NCI-H146 (cell line): Measurements from ENCODE around the gene EED.
"Not testable (repeated sequence)": the region's sequence is repeated elsewhere in the genome, so short reads cannot be mapped to it uniquely, and the experiment has no call there.

Experiments used
- DNase-seq: peaks from one replicate; lab custom pipeline; 2025; lab: John Stamatoyannopoulos, UW

Gene EED

DNA sequence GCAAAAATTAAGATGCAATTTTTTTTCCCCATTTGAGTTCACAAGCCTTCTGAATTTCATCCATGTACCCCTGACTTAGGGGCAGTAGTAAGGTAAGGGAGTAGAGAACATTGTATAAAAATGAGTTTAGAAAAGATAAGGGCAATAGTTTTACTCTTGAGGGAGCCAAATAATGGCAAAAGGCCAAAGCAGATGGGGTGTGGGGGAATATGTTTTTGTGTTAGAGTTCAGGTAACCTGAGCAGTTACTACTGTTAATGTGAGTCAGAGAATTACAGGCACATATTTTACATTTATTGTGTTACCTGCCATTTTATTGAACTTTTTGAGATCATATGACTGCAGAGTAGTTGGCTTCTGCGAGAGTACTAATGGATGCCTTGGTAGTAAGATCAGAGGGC, 3.1 kb downstream of the EED start:
- DNase-seq, result no peak

DNA sequence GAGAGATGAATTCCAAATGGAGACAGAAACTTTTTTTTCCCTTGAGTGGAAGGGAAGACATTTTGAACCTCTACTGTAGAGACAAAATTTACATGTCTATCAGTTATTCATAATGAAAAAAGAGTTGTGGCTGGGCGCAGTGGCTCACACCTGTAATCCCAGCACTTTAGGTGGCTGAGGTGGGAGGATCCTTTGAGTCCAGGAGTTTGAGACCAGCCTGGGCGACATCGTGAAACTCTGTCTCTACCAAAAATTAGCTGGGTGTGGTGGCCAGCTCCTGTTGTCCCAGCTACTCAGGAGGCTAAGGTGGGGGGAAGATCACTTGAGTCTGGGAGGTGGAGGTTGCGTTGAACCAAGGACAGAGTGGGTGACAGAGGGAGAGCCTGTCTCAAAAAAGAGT, 4.1 kb downstream of the EED start:
- DNase-seq, result no peak

DNA sequence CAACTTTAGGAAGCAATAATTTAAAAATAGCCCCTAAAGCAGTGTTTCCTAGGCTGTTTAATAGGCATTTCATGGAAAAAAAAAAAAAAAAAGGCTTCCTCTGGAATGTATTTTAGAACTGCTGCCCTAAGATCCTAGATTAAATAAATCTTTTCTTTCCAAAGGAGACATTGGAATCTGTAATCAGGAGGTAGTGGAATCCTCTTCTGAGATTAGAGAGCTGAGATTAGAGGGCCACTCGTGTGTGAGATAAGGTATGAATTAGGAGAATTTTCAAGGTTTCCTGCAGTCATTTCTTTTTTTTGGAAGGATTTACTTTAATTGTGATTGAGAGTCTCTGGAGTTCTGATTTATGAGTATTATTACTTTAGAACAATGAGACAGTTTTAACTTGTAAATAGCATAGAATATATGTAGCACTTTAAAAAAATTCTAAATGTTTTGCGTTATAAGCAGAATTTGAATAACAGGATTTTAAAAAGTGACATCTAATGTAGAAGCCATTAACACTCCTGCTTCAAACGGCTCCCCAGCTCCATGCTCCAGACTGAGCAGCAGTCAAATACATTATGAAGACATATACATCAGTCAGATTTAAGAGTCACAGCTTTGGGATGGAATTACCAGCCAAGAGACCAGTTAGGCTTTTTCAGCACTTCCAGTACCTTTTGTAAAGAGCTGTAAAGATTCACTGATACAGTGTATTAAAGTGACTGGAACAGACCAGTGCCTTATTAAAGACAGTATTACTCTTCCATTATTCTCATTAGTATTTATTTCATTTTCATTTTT, 5.0 kb downstream of the EED start:
- DNase-seq, result no peak

DNA sequence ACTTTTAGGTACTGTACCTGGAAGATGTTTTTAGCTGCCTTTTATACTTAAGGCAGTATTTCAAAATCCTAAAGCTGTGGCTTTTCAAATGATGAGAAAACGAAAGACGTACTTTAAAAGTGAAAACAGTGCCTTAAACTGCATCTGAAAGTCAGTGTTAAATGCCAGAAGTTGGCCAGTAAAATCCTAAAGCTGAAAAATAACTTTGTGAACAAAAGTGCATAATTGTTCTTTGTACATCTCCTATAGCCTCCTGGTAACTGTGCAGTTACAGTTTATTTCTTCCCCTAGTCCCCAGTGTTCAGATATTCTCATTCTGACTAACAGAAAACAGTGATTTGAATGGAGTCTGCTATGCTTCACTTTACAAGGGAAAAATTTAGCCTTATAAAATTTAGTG, 6.8 kb downstream of the EED start:
- DNase-seq, result no peak

DNA sequence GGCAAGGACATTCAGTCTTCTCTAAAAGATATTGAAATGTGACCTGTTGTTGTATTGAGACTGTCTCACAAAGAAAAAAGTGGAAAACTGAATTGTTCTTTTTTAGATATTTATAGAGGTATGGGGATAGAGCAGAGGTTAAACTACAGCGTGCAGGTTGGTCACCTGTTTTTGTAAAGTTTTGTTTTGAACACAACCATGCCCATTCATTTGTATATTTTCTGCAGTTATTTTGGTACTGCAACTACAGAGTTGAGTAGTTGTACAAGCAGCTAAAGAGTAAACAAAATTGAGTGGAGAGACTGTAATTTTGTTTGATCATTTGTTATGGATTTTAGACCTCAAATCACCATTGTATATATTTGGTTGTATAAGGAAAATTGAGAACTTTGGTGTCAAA, 11.3 kb downstream of the EED start:
- no peak for DNase-seq

DNA sequence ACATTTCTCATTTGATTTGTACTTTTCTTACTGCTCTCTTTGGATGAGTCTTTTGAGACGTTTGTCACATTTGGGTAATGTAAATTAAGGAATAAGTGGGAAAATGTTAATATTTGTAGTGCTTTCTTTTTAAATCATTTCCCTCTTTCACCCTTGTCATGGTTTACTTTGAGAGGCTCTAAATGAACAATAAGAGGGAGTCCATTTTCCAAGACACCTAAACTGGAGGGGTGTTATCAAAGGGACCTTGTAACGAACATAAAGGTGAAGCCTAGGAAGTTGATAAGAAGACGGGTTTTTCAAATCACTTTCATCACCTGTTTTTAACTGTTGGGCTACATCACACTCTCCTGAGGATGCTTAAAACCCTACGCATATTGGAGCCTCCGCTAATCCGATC, 12.1 kb downstream of the EED start:
- DNase-seq, result no peak

DNA sequence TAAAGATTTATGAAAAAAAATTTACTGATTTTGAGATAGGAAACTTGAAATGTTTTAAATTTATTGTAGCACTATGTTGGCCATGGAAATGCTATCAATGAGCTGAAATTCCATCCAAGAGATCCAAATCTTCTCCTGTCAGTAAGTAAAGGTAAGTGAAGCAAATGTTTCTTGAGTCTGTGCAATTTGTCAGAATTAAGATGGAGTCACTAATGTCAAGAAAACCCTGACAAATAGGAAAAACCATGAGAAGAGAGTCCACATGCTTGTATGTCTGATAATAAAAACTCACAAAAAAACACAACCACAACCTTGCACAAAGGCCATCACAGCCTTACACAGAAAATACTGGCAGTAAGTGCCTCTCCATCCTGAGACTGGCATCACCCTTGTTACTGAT, 12.9 kb downstream of the EED start:
- no peak for DNase-seq

DNA sequence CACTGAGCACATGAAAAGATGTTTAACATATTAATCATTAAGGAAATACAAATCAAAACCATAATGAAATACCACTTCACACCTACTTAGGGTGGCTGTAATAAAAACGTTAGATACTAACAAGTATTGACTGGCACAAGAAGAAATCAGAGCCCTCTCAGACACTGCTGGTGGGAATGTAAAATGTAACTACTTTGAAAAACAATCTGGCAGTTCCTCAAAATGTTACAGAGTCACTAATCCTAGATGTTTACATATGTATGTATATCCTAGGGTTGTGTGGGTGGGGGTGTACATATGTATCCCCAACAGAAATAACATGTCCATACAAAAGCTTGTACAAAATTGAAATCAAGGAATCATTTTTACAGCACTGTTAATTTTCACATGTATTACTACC, 15.2 kb downstream of the EED start:
- DNase-seq, result no peak

DNA sequence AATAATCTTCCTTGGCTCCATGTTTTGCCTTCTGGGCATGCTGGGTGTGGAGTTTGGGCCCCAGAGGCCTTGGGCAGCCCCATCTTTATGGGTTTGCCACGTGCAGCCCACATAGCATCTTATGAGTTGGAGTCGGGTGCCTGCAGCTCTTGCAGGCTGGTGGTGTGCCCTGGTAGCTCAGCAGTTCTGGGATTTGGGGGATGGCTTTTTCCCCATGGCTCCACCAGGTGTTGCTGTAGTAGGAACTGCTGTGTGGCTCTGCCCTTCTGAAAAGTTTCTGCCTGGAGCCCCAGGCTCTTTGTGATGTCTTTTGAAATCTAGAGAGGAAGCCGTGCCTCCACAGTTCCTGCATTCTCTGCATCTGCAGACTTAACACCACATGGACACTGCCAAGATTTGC, 16.8 kb downstream of the EED start:
- DNase-seq, result no peak

DNA sequence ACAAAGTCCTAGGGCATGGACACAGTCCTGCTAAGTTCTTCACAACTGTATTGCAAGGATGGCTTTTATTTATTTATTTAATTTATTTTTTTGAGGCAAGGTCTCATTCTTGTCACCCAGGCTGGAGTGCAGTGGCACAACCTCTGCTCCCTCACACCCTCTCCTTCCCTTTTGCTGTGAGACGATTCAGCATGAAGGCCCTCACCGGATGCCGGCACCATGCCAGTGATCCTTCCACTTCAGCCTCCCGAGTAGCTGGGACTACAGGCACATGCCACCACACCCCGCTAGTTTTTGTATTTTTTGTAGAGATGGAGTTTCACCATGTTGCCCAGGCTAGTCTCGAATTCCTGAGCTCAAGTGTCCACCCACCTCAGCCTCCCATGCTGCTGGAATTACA, 17.8 kb downstream of the EED start:
- no peak for DNase-seq

DNA sequence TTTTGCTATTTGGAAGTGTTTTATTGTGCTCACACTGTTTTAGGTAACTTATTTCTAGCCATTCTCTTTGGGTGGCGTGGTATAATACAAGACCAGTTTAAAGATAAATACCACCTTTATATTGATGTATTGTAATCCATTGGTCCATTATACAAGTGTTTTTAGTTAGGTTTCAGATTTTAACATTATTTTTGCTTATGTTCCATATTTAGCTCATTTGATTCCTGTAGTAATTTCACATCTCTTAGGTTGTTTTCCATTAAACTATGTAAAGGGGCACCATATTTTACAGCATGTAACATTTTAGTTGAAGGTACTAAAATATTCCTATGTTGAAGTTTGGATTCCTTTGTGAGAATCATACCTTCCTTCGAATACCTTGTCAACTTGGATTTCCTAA, 20.1 kb downstream of the EED start:
- no peak for DNase-seq

DNA sequence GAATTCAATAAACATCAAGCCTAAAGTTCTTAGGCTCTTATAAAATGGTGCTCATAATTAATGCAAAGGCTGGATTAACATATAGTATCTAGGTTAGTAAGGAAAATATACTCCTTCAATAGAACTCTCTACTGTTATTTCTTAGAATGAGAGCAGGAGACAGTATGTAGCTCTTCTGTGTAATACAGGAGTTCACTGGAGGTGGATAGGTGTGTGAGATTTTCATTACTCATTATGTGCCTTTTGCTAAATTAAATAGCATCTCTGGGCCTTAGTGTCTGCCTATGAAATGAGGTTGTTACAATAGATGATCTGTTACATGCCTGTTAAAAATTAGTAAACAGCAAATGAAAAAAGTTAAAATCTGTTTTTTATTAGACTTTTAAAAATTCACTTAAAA, 20.6 kb downstream of the EED start:
- DNase-seq, result no peak

DNA sequence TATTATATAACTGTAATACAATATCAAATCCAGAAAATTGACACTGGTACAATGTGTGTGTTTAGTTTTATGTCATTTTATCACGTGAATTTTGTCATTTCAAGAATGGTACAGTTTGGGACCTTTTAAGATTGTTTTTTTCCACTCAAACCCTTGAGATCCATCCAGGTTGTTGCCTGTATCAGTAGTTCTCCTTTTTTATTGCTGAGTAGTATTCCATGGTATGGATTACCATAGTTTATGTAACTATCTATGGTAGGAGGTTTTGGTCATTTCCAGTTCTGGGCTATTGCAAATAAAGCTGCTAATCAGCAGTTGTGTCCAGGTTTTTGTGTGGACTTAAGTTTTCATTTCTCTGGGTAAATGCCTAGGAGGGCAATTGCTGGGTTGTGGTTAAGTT, 25.1 kb downstream of the EED start:
- no peak for DNase-seq

DNA sequence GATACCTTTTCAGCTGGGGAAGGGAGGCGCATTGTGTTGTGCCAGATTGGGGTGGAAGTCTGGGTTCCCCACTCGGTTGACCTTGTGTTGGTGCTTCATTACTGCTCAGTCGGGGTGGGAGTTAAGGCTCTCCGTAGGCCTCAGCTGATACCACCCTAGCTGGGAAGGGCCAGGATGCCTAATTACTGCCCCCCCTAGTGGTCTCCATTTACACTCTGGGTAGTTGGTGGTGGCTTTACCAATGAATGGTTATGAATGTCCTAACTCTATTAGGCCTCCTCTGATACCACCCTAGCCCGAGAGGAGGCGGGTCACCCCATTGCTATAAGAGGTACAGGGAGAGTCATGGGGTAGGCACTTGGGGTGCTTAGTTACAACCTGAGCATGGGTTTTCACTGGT, 29.9 kb downstream of the EED start:
- DNase-seq, result no peak

DNA sequence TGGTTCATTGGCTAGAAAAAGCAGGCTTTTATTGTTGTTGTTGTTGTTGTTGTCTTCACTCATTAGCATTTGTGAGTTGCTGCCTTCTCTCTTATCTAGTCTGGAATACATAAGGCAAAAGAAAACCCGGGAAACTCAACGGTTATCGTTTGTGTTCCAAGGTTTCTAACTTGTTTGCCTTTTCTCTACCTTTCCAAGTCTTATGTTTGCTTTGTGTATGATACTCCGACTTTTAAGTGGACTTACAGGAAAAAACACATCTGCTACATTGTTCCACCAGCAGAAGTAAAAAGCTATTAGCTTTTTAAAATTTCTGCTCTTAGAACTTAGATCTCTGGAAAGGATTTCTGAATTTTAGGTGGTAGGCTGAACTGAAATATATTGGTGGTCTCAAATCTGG, 30.4 kb downstream of the EED start:
- no peak for DNase-seq

DNA sequence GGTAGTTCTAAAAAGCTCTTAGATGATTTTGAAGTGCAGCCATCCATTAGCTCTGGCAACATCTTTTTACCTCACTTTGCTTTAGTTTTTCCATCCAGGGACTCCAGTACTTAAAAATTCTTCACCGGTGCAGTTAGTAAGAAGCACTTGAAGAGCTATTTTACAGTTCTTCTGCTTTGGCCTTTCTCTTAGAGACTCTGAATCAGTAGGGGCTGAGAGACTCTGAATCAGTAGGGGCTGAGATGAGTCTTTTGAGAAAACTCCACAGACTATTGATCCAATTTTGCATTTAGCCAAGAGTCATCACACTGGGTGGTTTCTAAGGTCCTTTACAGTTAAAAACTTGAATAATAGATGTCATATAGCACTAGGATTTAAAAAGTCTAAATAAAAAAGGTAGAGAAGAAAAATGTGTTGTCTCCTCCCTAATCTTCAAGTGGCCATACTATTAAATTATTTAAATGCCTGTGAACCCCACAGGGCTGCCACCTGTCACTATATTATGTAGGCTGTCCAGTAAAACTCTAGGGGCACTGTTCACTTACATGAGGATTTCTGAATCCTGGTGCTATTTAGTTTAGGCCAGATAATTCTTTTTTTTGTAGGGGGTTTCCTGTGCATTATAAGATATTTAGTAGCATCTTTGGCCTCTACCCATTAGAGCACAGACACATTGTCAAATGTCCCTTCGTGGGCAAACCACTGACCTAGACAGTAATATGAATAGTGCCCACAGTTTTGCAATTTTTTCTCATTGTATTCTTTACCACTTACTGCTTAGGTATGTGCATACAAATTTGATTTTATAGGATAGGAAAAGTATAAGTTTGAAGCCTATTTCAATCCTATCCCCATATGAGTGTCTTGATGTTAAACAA, 31.2 kb downstream of the EED start:
- DNase-seq, result no peak

DNA sequence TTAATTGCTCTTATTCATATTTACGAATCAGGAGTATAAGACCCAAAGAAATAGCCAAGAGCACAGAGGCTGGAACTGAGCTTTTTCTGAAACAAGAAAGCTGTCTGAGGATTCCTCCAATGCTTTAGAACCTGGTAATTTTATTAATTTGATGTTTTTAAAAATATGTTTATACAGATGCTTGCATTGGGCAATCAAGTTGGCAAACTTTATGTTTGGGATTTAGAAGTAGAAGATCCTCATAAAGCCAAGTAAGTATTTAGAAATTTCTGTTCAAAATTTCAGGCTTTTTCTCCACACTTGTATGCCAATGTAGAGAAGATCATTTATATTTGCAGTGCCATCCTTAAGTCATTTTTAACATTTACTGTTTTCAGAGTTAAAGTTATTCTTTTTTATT, 33.2 kb downstream of the EED start:
- DNase-seq, result no peak

DNA sequence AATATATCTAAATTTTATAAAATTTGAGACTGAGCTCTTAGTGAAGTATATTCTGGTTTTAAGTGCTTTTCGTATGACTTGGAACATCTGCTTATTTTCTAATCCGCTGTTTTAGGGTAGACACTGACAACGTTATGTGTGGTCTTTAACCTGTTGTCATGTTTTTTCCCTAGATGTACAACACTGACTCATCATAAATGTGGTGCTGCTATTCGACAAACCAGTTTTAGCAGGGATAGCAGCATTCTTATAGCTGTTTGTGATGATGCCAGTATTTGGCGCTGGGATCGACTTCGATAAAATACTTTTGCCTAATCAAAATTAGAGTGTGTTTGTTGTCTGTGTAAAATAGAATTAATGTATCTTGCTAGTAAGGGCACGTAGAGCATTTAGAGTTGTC, 33.7 kb downstream of the EED start:
- DNase-seq, result no peak

DNA sequence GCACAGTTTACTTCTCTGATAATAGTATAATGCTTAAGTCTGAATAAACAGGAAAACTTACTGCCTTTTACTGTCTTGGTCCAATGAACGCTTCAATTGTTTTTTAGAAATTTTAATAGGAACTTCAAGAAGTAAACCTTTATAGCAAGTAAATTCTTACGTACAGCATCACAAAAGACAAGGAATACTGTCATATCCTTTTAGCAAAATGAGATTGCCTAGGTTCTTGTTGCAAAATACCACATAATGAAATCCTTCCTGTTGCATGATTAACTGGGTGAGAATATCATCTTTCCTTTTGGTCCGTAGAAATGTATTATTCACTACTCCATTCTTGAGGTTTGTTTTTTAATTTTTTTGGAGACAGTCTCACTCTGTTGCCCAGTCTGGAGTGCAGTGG, 35.2 kb downstream of the EED start:
- DNase-seq, result no peak

DNA sequence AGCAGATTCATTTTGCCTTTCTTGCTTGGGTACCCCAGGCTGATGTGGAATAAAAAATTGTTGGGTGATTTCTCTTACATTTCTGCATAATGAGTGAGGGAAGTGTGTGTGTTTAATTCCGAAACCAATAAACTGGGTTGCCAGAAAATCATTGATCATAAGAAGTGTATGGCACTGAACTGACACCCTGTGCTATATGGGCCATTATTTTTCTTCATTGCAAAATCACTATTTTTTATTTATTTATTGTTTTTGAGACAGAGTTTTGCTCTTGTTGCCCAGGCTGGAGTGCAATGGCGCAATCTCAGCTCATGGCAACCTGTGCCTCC, 42.9 kb downstream of the EED start:
- DNase-seq, result no peak

DNA sequence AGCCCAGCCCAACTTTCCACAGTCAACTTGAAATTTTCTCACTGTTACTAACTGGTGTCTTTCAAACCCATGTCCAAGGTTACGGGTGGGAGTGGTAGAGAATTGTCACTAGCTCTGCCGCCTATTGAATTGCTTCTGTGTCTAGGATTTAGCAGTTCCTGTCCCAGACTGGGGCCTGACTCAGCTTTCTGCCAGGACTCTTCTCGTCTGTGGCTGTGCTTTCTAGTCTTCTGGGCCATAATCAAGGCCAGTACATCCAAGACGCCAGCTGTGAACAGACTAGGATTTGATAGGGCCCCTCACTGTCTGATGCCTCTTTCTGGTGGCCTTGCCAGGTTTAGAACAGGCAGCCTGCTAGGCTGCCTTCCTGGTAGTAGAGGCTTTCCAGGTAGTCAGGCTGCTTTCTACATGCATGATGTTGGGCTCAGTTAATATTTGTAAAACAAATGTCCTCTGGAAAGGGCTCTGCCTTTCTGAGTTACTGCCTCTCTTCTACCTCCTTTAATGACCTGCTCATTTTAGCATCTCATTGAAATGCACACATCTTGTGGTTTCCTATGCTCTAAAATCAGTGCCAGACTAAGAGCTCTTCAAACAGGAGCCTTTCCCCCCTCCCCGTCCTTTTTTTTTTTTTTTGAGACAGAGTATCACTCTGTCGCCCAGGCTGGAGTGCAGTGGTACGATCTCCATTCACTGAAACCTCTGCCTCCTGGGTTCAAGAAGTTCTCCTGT, 44.4 kb downstream of the EED start:
- DNase-seq, result no peak

DNA sequence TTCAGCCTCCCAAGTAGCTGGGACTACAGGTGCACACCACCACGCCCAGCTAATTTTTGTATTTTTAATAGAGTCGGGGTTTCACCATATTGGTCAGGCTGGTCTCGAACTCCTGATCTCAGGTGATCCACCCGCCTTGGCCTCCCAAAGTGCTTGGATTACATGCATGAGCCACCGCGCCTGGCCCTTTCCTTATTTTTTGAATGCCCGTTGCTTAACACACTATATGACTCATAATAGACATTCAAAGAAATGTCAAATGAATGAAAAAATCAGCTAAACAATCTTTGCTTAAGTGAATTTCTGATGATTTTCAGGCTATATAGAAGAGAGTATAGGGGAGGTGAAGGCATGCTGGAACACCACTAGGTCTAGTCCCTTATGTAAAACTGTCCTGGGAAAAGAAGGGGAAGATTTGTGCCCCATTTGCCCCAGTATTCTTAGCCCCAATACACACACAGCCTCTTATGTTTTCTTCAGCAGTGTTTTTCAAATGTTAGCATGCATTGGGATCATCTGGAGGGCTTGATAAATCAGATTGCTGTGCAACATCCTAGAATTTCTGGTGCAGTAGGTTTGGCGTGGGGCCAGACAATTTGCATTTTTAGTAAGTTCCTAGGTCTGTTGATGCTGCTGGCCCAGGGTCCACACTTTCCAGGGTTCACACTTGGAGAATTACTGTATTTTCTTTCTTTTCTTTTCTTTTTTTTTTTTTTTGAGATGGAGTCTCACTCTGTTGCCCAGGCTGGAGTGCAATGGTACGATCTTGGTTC, 45.1 kb downstream of the EED start:
- DNase-seq, result not testable (repeated sequence)
